NB4 (cell line): ENCODE measurements around the gene INTS1.

Experiments used
- CTCF ChIP-seq: IDR thresholded peaks from one replicate; pipeline ENCODE4 v1.5.1; 2012; ENCODE audit warnings: low read depth, low read length
- MAX ChIP-seq: IDR thresholded peaks from 2 replicates; pipeline ENCODE4 v1.6.1; 2011; ENCODE audit warnings: low read depth, low read length
- POLR2A ChIP-seq: IDR thresholded peaks from 2 replicates; pipeline ENCODE4 v1.6.1; 2011; ENCODE audit warnings: mild to moderate bottlenecking; ENCODE audit not compliant: insufficient read length; ENCODE audit errors: extremely low read depth

- TF ChIP-seq POLR2A (no peak), CTCF (no peak), MAX (no peak)
Observed at GRCh38 chr7:1495564-1496242, 8.5 kb downstream of the INTS1 start.
